GM19193 (cell line): ENCODE data around the gene LINC00305.

ENCODE experiments used
- POLR2A ChIP-seq: IDR thresholded peaks from 4 replicates; pipeline ENCODE4 v1.6.1; 2011; ENCODE audit not compliant: insufficient read depth, insufficient read length; ENCODE audit errors: extremely low read depth

LINC00305 gene

GRCh38 chr18:64148988-64149387 is at the start of gene LINC00305:
Gene LINC00305 (minus strand): TSS chr18:64149088.
- no peak for TF ChIP-seq POLR2A

- TF ChIP-seq POLR2A = no peak
Observed at GRCh38 chr18:64191069-64191468, 42.2 kb upstream of the LINC00305 start.

- no peak for TF ChIP-seq POLR2A
Observed at GRCh38 chr18:64185987-64186386, 37.1 kb upstream of the LINC00305 start.

GRCh38 chr18:64183665-64184064 is 34.8 kb upstream of the LINC00305 start:
- no peak for TF ChIP-seq POLR2A

GRCh38 chr18:64180617-64181016 is 31.7 kb upstream of the LINC00305 start:
- TF ChIP-seq POLR2A = no peak

GRCh38 chr18:64180171-64180570 is 31.3 kb upstream of the LINC00305 start:
- TF ChIP-seq POLR2A = no peak

GRCh38 chr18:64179556-64180080 is 30.7 kb upstream of the LINC00305 start:
- no peak for TF ChIP-seq POLR2A

GRCh38 chr18:64178860-64179259 is 30.0 kb upstream of the LINC00305 start:
- TF ChIP-seq POLR2A = no peak

- TF ChIP-seq POLR2A = no peak
Observed at GRCh38 chr18:64175432-64175831, 26.5 kb upstream of the LINC00305 start.

GRCh38 chr18:64171576-64171975 is 22.7 kb upstream of the LINC00305 start:
- no peak for TF ChIP-seq POLR2A

- no peak for TF ChIP-seq POLR2A
Observed at GRCh38 chr18:64167408-64167925, 18.6 kb upstream of the LINC00305 start.

GRCh38 chr18:64165906-64166305 is 17.0 kb upstream of the LINC00305 start:
- no peak for TF ChIP-seq POLR2A

GRCh38 chr18:64164883-64165282 is 16.0 kb upstream of the LINC00305 start:
- no peak for TF ChIP-seq POLR2A

GRCh38 chr18:64149916-64150438 is 1.1 kb upstream of the LINC00305 start:
- no peak for TF ChIP-seq POLR2A

- TF ChIP-seq POLR2A = no peak
Observed at GRCh38 chr18:64142904-64143303, 6.0 kb downstream of the LINC00305 start.

GRCh38 chr18:64137914-64138313 is 11.0 kb downstream of the LINC00305 start:
- no peak for TF ChIP-seq POLR2A

GRCh38 chr18:64134044-64134747 is 14.7 kb downstream of the LINC00305 start:
- TF ChIP-seq POLR2A = no peak

- no peak for TF ChIP-seq POLR2A
Observed at GRCh38 chr18:64132871-64133270, 16.0 kb downstream of the LINC00305 start.
